Measurements from ENCODE around the gene PGBD2. TPM values are rescaled to one million over a fixed set of nuclear protein-coding genes. Genes with fewer than 3 reads are reported as not detected.

The PGBD2 gene
- total and polyA plus RNA-seq, 2 of the 8 experiments (the other 6 are each of a cell fraction or from before 2014, with no cell fraction given) = 4.5 to 7.7 TPM

DNA sequence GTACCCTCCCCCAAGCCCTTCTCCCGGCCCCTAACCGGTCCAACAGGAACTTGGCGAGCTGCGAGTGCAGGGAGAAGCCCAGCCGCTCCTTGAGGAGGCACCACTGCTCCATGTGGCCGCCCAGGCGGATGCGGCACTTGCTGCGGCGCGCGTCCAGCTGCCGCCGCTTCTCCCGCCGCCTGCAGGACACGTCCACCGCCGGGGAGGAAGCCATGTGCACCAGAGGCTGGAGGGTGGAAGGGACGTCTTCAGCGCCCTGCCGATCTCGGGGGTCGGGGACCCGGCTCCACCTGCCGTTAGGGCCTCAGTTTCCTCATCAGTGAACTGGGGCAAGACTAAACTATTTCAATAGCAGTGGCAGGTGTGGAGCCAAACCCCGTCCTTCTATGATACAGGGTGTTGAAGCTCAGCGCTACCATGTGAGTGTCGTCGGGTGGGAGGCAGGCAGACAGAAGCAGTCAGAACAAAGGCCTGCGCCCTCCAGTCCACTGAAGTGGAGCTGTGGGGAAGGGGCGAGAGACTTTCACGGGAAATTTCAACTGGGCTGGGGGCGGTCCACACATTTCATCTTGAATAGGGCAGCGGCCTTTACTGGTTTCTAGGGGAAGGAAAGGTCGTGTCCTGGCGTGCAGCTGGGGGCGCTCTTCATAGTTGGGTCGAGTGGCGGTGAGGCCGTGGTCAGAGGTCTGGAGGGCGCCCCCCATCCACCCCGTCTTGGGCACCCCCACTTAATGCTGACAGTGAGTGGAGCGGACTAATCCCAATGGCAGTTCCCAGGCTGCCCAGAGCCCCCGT lies 47.7 kb upstream of the PGBD2 start (continued):
- TF ChIP-seq ATF2 (IDR thresholded peaks at IDR 0.05; ENCODE audit: low read length) (no peak), CEBPB (IDR thresholded peaks at IDR 0.05; ENCODE audit: low read depth, low read length) (no peak), SAP30 (IDR thresholded peaks at IDR 0.05; ENCODE audit: insufficient read depth, insufficient replicate concordance, low read length) (no peak), SRF (IDR thresholded peaks at IDR 0.05; ENCODE audit: low read depth, low read length) (no peak), SP2 (IDR thresholded peaks at IDR 0.05; ENCODE audit: low read length) (no peak), JUND (IDR thresholded peaks at IDR 0.05; ENCODE audit: low read length) (no peak), CTCF (IDR thresholded peaks at IDR 0.05; ENCODE audit: control extremely low read depth in 1 of 3, insufficient read depth in 1 of 3, low read depth in 1 of 3, low read length in 3 of 3) (peak; percentile 48 to 78 (median 62)), HDAC2 (IDR thresholded peaks at IDR 0.05; ENCODE audit: borderline replicate concordance in 1 of 2, low read depth in 2 of 2, low read length in 2 of 2) (peak in 1 of 2 experiments; percentile 28; a peak in 1 of 4 replicates), POLR2A (IDR thresholded peaks at IDR 0.05; ENCODE audit: control extremely low read depth in 1 of 2, low read depth in 2 of 2, low read length in 2 of 2) (peak; percentile 33 to 72), EZH2 (IDR thresholded peaks at IDR 0.05; ENCODE audit: low read depth, low read length, severe bottlenecking) (no peak), GTF2F1 (IDR thresholded peaks at IDR 0.05; ENCODE audit: borderline replicate concordance, low read depth, low read length) (no peak), PHF8 (conservative IDR thresholded peaks at IDR 0.05; ENCODE audit: low read depth, low read length) (no peak; the same call in 1 of the 2 replicates), POLR2AphosphoS5 (IDR thresholded peaks at IDR 0.05; ENCODE audit: low read depth, low read length) (peak; percentile 71), YY1 (IDR thresholded peaks at IDR 0.05; ENCODE audit: low read depth, low read length) (0 out of 2 replicates have a peak, but pooled peaks have one; percentile 16), EP300 (IDR thresholded peaks at IDR 0.05; ENCODE audit: borderline replicate concordance in 1 of 2, low read depth in 2 of 2, low read length in 2 of 2) (peak; percentile 6 to 11; a peak in 2 of 3 replicates)
